Measurements from ENCODE around the gene SLC12A6.

The SLC12A6 gene

GRCh38 chr15:34332553-34333120 is 4.9 kb downstream of the SLC12A6 start:
- DNase-seq (ENCODE audit: low read depth in 4 of 4, low spot score in 1 of 4): no peak

- DNase-seq (ENCODE audit: low read depth in 4 of 4, low spot score in 1 of 4): no peak
Measured at GRCh38 chr15:34331809-34332208, 5.8 kb downstream of the SLC12A6 start.

DNA sequence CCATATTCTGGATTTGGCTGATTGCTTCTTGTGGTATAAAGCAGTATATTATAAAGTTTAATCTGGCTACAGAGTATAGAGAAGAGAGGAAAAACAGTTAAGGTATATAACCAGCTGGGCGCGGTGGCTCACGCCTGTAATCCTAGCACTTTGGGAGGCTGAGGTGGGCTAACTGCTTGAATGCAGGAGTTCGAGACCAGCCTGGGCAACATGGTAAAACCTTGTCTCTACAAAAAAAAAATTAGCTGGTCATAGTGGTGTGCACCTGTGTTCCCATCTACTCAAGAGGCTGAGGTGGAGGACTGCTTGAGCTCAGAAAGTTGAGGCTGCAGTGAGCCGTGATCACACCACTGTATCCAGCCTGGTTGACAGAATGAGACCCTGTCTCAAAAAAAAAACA is 7.3 kb downstream of the SLC12A6 start:
- no peak for DNase-seq (ENCODE audit: low read depth in 4 of 4, low spot score in 1 of 4)

DNA sequence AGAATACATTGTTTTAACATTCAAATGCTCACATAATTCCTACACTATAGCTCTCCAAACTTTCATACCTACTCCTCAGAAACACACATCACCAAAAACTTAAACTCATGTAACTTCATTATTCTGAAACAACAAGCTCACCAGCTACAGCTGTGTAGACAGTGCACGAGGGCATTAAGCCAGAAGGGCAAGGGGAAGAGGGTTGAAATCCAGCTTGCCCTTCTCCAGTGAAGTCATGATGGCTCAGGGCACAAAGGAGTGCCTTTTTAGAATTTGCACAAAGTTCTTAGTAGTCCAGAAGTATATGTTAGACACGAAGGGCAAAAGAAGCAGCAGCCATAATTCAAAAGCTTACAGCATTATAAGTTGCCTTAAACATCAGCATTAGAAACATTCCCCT is 8.6 kb downstream of the SLC12A6 start:
- DNase-seq (ENCODE audit: low read depth in 4 of 4, low spot score in 1 of 4): no peak

- DNase-seq (ENCODE audit: low read depth in 4 of 4, low spot score in 1 of 4): no peak
Measured at GRCh38 chr15:34327906-34328305, 9.7 kb downstream of the SLC12A6 start.

DNA sequence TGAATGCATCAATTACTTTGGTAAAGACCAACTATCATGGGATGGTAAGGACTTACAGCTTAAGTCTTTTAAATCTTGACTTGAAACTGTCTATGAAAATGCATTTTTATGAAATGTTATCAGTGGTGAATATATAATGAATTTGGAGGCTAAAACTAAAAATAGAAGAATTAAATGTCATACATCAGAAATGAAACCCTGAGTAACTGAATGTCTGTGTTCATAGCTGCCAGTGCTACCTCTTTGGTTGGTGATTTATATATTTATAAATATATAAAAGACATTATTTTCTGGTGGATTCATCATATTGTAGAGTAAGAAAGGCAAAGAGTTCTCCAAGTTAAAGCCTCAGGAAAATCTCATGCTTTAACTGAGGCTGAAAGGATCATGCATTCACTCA is 12.2 kb downstream of the SLC12A6 start:
- no peak for DNase-seq (ENCODE audit: low read depth in 4 of 4, low spot score in 1 of 4)

DNA sequence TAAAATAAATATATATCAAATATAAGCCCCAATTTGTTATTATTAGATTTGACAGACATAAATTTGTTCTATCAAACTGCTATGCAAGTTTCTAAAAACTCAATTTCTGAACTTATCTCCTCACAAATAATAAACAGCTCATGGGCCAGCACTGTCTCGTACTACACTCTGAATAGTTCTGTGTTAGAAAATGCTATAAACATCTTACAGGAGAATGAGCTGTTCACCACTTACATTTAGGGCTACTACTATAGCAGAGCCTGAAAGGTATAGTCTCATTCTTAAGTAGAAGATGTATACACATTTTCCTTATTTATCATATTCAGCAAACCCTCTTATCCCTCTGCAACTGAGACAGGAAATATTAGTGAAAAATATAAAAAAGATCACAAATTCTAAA is 12.6 kb downstream of the SLC12A6 start:
- no peak for DNase-seq (ENCODE audit: low read depth in 4 of 4, low spot score in 1 of 4)

GRCh38 chr15:34323217-34323616 is 14.4 kb downstream of the SLC12A6 start:
- DNase-seq (ENCODE audit: low read depth in 4 of 4, low spot score in 1 of 4): no peak

DNA sequence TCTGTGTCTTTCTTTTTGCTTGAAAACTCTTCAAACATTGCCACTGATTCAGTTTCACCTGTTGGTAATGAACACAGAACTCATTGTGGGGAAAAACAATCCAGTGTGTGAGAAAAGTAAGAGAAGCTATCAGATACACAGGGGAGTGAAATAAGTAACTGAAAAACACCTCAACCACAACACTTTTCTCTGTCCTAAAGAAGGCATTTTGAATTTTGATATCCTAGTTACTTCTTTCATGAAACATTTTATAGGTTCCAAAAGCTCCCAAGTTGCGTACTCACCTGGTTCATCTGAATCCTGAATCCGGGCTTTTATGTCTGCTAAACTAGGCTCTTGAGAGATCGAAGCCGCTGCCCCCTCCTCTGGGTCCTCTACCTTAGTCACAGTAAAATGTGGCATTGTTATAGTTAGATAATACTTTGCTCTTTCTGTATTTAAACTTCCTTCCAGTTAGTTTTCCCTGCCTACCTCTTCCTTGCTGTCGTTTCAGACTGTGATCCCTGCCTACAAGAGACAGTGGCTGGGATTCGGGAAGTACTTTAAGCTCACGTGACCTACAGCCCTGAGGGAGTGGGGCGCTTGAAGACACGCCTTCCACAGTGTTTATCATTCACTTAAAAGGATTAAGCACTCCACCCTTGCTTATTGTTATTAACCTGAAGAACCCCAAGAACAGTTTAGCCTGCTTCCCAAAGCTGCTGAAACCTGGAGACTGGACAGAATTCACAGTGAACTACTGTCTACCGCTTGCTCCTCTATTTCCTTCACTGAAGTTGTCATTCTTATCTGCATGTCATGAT is 19.1 kb downstream of the SLC12A6 start:
- DNase-seq (ENCODE audit: low read depth in 4 of 4, low spot score in 1 of 4): no peak

DNA sequence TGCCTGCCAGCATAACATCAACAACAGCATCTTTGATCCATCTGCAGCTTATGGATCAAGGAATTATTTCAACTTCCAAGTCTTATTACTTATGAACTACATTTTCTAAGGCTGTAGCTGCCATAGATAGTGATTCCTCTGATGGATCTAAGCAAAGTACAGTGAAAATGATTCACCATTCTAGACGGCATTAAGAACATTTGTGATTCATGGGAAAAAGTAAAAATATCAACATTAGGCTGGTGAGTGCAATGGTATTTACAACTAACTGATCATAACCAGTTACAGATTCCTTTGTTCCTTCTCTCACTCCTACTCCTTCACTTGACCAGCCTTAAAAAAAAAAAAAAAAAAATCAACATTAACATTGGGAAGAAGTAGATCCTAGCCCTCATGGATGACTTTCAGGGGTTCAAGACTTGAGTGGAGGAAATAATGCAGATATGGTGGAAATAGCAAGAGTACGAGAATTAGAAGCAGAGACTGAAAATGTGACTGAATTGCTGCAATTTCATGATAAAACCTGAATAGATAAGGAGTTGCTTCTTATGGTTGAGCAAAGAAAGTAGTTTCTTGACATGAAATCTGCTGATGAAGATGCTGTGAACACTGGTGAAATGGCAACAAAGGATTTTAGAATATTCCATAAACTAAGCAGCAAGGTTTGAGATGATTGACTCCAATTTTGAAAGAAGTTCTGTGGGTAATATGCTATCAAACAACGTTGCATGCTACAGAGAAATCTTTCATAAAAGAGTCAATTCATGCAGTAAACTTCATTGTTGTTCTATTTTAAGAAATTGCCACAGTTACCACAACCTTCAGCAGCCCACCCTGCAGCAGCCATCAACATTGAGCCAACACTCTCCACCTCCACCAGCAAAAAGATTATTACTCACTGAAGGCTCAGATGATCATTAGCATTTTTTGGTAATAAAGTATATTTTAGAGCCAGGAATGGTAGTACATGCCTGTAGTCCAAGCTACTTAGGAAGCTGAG is 22.8 kb downstream of the SLC12A6 start:
- DNase-seq (ENCODE audit: low read depth in 4 of 4, low spot score in 1 of 4): no peak

DNA sequence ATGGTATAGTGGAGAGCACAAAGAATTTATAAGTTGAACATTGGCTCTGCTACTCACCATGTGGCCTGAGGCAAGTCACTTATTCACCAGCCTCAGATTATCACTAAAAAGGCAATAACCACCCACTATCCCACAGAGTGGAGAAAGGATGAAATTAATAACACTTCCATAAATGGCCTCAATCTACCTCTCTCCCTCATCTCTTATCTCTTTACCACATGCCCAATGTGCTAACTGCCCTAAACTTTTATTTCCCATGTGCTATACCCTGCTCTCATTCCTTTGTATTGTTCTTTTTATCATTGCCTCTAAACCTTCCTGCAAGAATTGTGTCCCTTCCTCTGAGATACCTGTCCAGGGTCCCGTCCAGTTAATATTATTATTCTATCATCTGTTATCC is 26.0 kb downstream of the SLC12A6 start:
- DNase-seq (ENCODE audit: low read depth in 4 of 4, low spot score in 1 of 4): no peak

DNA sequence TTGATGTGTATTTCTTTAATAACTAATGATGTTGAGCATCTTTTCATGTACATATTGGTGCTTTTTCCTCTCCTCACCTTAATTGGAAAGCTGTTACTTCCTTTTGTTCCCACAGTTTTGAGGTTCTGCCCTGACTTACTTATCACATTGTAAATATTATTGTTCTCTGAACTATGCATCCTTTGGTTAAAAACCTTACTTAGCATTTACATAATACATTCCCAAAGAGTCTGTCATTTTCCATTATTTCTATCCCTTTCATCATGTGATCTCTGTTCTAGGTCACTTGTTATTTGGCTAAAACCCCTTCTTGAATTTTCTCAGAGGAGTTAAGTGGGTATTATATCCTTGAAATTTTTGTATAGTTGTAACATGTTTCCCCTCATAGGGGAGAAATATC is 33.0 kb downstream of the SLC12A6 start:
- DNase-seq (ENCODE audit: low read depth in 4 of 4, low spot score in 1 of 4): no peak

DNA sequence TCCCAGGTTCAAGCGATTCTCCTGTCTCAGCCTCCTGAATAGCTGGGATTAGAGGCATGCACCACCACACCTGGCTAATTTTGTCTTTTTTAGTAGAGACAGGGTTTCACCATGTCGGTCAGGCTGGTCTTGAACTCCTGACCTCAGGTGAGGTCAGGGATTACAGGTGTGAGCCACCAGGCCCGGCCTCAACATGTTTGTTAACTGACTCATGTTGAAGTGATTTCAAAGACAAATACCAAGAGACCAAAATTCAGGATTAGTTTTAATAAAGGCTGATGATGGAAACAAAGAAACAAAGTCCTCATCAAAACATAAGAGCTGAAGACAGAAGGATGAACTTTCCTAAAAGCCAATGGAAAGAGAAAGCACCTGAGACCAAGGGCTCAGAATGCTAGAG is 36.5 kb downstream of the SLC12A6 start:
- no peak for DNase-seq (ENCODE audit: low read depth in 4 of 4, low spot score in 1 of 4)

GRCh38 chr15:34297059-34297458 is 40.5 kb downstream of the SLC12A6 start:
- no peak for DNase-seq (ENCODE audit: low read depth in 4 of 4, low spot score in 1 of 4)

DNA sequence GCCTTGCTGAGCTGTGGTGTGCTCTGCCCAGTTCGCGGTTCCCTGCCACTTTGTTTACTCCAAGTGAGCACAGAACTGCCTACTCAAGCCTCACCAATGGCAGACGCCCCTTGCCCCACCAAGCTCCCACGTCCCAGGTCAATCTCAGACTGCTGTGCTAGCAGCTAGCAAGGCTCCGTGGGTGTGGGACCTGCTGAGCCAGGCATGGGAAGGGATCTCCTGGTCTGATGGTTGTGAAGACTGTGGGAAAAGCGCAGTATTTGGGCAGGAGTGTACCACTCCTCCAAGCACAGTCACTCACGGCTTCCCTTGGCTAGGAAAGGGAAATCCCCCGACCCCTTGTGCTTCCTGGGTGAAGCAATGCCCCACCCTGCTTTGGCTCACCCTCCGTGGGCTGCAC is 45.0 kb downstream of the SLC12A6 start:
- no peak for DNase-seq (ENCODE audit: low read depth in 4 of 4, low spot score in 1 of 4)

DNA sequence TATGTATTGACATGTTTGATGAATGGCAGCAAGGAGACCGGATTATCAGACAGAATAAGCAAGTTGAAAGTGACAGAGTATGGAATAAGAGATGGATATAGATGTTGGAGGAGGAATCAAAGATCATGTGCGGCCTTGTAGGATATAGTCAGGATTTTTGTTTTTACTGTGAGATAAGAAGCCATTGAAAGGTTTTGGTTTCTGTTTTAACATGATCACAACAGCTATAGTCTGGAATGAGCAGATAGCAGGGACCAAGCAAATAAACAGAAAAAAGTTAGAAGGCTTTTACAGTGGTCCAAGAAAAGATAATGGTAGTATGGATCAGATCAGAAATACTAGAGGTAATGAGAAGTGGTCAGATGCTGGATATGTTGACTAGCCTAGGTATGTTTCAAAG is 52.6 kb downstream of the SLC12A6 start:
- no peak for DNase-seq (ENCODE audit: low read depth in 4 of 4, low spot score in 1 of 4)

- no peak for DNase-seq (ENCODE audit: low read depth in 4 of 4, low spot score in 1 of 4)
Measured at GRCh38 chr15:34282384-34282783, 55.2 kb downstream of the SLC12A6 start.

DNA sequence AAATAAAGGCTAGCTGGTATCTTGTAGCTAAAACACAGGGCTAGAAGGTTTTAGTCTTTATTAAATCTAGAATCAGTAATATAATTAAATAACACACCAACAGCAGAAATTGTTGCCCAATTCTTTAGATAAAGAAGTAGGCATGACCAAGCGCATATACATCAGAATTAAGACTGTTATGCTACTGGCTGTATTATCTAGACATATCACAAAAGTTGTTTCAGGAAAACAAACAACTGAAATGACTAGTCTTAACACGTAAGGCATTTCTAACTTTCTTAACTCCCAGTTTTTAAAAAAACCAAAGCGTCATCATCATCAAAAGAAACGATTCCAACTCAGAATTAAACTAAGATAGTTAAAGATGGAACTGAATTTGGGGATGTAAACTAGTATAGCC is 57.4 kb downstream of the SLC12A6 start:
- DNase-seq (ENCODE audit: low read depth in 4 of 4, low spot score in 1 of 4): no peak

DNA sequence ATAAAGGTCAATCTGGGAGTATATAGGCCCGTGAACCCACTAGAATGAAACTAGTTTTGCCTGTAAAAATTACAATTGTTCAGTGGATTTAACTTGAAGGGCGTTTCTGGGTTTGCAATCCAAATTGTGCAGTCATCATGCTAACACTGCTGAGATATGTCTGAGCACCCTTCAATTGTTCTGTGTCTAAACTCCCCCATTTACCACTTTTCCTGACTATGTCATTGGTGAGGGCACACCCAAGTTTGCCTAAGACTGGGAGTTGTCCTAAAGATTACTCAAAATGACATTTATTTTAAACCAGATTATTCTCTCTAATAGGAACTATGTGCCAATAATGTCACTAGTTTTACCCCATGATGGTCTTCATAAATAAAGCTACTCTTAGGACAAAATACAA is 58.2 kb downstream of the SLC12A6 start:
- DNase-seq (ENCODE audit: low read depth in 4 of 4, low spot score in 1 of 4): no peak

DNA sequence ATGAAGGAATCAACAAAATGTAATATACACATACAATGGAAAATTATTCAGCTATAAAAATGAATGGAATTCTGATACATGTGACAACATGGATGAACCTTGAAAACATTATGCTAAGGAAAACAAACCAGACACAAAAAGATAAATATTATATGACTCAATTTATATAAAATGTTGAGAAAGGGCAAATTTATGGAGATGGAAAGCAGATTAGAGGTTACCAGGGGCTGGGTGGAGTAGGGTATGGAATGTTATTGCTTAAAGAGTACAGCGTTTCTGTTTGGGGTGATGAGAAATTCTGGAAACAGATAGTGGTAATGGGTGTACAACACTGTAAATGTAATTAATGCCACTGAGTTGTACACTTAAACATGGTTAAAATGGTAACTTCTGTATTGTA is 61.9 kb downstream of the SLC12A6 start:
- DNase-seq (ENCODE audit: low read depth in 4 of 4, low spot score in 1 of 4): no peak

DNA sequence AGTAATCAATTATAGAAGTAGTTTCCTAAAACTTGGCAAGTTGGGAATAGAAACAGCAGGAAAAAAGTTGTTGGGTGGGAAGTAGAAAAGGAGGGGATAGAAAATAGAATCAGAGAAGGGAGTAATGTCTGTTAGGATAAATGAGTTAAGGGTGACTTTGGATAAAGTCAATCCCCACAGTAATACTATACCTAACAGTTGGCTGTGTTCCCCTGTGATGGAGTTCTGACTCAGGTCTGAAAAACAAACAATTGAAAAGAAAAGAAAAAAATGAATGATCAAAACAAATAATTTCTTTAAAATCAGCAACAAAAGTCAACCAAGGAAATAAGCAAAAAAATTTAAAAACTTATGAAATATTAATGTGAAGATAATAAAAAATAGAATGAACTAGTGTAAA is 62.4 kb downstream of the SLC12A6 start:
- DNase-seq (ENCODE audit: low read depth in 4 of 4, low spot score in 1 of 4): no peak

- DNase-seq (ENCODE audit: low read depth in 4 of 4, low spot score in 1 of 4): no peak
Measured at GRCh38 chr15:34271493-34271892, 66.1 kb downstream of the SLC12A6 start.

Measured in stimulated activated CD4-positive, alpha-beta T cell treated with anti-CD3 and anti-CD28 coated beads, Interleukin-1b, Interleukin-23, amount 100 ng/mL, for 24 hours (primary cell).